Spleen (tissue), 11 donors: ENCODE measurements around the gene SIDT1. TPM values are rescaled to one million over a fixed set of nuclear protein-coding genes. Genes with fewer than 3 reads are reported as not detected.

Source experiments
- DNase-seq: peaks from one replicate; pipeline ENCODE4 v3.0.0-alpha.2; 2020
- H3K27ac ChIP-seq, 8 donors: fragments of 200-600 bp; sonication (generic) in 7 of 8; 1 replicate in 4 of 8; 2 replicates in 4 of 8; pipeline versions ENCODE4 v1.5.0 to v1.8.0; 2016 to 2021; ENCODE audit warnings: inconsistent platforms in 4 of 8, mild to moderate bottlenecking in 4 of 8, moderate library complexity in 1 of 8
- H3K27me3 ChIP-seq, 7 donors: fragments of 200-600 bp; sonication (generic) in 6 of 7; replicated peaks in 1 of 7; 1 replicate in 4 of 7; 2 replicates in 3 of 7; pipeline versions ENCODE4 v1.5.0 to v1.8.0; 2016 to 2021; ENCODE audit warnings: inconsistent platforms in 3 of 7, mild to moderate bottlenecking in 1 of 7
- H3K36me3 ChIP-seq, 6 donors: fragments of 200-600 bp; sonication (generic) in 5 of 6; 1 replicate in 4 of 6; 2 replicates in 2 of 6; pipeline versions ENCODE4 v1.5.0 to v1.8.0; 2016 to 2021; ENCODE audit warnings: inconsistent platforms in 2 of 6
- H3K4me1 ChIP-seq, 6 donors: fragments of 200-600 bp; sonication (generic) in 5 of 6; 1 replicate in 3 of 6; 2 replicates in 3 of 6; pipeline versions ENCODE4 v1.5.0 to v1.8.0; 2016 to 2021; ENCODE audit warnings: inconsistent platforms in 3 of 6
- H3K4me3 ChIP-seq, 8 donors: fragments of 200-600 bp; sonication (generic) in 7 of 8; 1 replicate in 4 of 8; 2 replicates in 4 of 8; pipeline versions ENCODE4 v1.5.0 to v1.8.0; 2016 to 2021; ENCODE audit warnings: inconsistent platforms in 4 of 8, mild to moderate bottlenecking in 4 of 8, moderate library complexity in 2 of 8
- H3K9me3 ChIP-seq, 8 donors: fragments of 200-600 bp; sonication (generic) in 7 of 8; 1 replicate in 4 of 8; 2 replicates in 4 of 8; pipeline versions ENCODE4 v1.5.0 to v1.8.0; 2016 to 2021; ENCODE audit warnings: inconsistent platforms in 4 of 8
- CTCF ChIP-seq, 11 experiments: fragments of 200-600 bp in 7 of 11; fragments of 450-650 bp in 4 of 11; sonication (generic) in 4 of 11; IDR thresholded peaks in 8 of 11; conservative IDR thresholded peaks in 3 of 11; 1 replicate in 7 of 11; 2 replicates in 4 of 11; pipeline versions ENCODE4 v1.4.0 to v1.8.0; 2016 to 2021; ENCODE audit warnings: antibody characterized with exemption in 11 of 11, inconsistent platforms in 4 of 11, mild to moderate bottlenecking in 1 of 11
- POLR2A ChIP-seq, 3 donors: fragments of 450-650 bp; IDR thresholded peaks; one replicate each; pipeline ENCODE4 v1.5.1; 2017; ENCODE audit warnings: antibody characterized with exemption in 3 of 3, mild to moderate bottlenecking in 1 of 3
- POLR2AphosphoS5 ChIP-seq, 3 donors: sonication (generic); formaldehyde crosslinking; IDR thresholded peaks; one replicate each; pipeline ENCODE4 v1.5.1; 2017; ENCODE audit warnings: antibody characterized with exemption in 3 of 3
- WGBS, 5 donors: extraction: QIAGEN DNeasy Blood & Tissue Kit in 3 of 5; methylation state at CpG; one replicate each; pipeline versions ENCODE4 v1.1.5 to v1.1.7; 2013 to 2018; 5-methylcytosine and 5-hydroxymethylcytosine counted together
- intact Hi-C: fragments of 100-400 bp; cut with DNase I; formaldehyde crosslinking; loops from one replicate; pipeline ENCODE4 v1.15.0; 2023; ENCODE audit warnings: low total_unique reads
- polyA plus RNA-seq, 3 donors: library from polyadenylated mRNA; stranded (reverse); fragments of 200-250 nt; gene quantifications; one replicate each; pipeline ENCODE4 v1.2.1, GENCODE V29; 2013
- total RNA-seq, 7 donors: library from RNA; depleted of rRNA in 3 of 7; stranded (reverse); fragments of >200 nt in 3 of 7; fragmentation: NEBNext Ultra II Directional in 4 of 7; extraction: Animal tissue kit (Norgen Biotek cat#: 25700) in 4 of 7; gene quantifications; one replicate each; pipeline versions ENCODE4 v1.1.0 to v1.2.1, GENCODE V29; 2016 to 2021
- donor health status: healthy with polysubstance abuse.
- donor health status: DM: no; HTN: no; CAD: no; lungs with moderate emphysema.
- donor health status: DM: no; HTN: no; CAD: no.
- donor health status: Bipolar disorder and iron deficiency.
- donor health status: healthy.
- donor health status: DM: no; HTN: no; CAD: no.
- donor health status: DM: yes; HTN: yes; CAD: no.

SIDT1 gene
- total and polyA plus RNA-seq, 10 donors, result 12.4 to 81.5 (median 40.3) TPM

- Histone ChIP-seq H3K27me3 (no peaks in the 10 kb centered on the region), H3K9me3 (no peaks in the 10 kb centered on the region), H3K36me3 (peaks cover 0 to 27% (median 2%) of the 10 kb centered on the region in 6 donors), H3K4me1 (no peaks in the 10 kb centered on the region), H3K27ac (no peak overlapping the region), H3K4me3 (no peak overlapping the region)
- 92 to 95% (median 94%) methylated on average over 3 of the region's 3 CpGs for WGBS, 5 donors
- intact Hi-C loops, result no loop called here
- no peak for DNase-seq
- TF ChIP-seq CTCF (IDR thresholded peaks at IDR 0.05 in 8 of 11, conservative IDR thresholded peaks at IDR 0.05 in 3 of 11), result no peak
- TF ChIP-seq POLR2AphosphoS5 (IDR thresholded peaks at IDR 0.05), result no peak
- no peak for TF ChIP-seq POLR2A (IDR thresholded peaks at IDR 0.05)
These were observed 26.5 kb upstream of the SIDT1 start for GRCh38 chr3:113505867-113506266.

- 57 to 88% (median 61%) methylated on average over 4 of the region's 4 CpGs for WGBS, 5 donors
- H3K36me3 ChIP-seq, result peaks cover 0 to 19% (median 0%) of the 10 kb centered on the region in 6 donors
- H3K9me3 ChIP-seq, result no peaks in the 10 kb centered on the region
- intact Hi-C loops, result no loop called here
- H3K4me3 ChIP-seq, result no peak overlapping the region
- H3K4me1 ChIP-seq, result no peaks in the 10 kb centered on the region
- TF ChIP-seq POLR2AphosphoS5 (IDR thresholded peaks at IDR 0.05), result no peak
- TF ChIP-seq POLR2A (IDR thresholded peaks at IDR 0.05), result no peak
- no peaks in the 10 kb centered on the region for H3K27me3 ChIP-seq
- H3K27ac ChIP-seq, result no peak overlapping the region
- DNase-seq, result no peak
These were observed 24.8 kb upstream of the SIDT1 start for GRCh38 chr3:113507501-113508067.

- Histone ChIP-seq H3K27me3 (no peaks in the 10 kb centered on the region), H3K27ac (no peak overlapping the region), H3K36me3 (peaks cover 0 to 19% (median 0%) of the 10 kb centered on the region in 6 donors), H3K9me3 (no peaks in the 10 kb centered on the region), H3K4me3 (no peak overlapping the region), H3K4me1 (peaks cover 1 to 11% (median 8%) of the 10 kb centered on the region in 6 donors)
- no peak for DNase-seq
- WGBS, 5 donors, result 46 to 100% (median 59%) methylated on average over 1 of the region's 1 CpG
- TF ChIP-seq POLR2AphosphoS5 (IDR thresholded peaks at IDR 0.05) (no peak), CTCF (IDR thresholded peaks at IDR 0.05 in 8 of 11, conservative IDR thresholded peaks at IDR 0.05 in 3 of 11) (no peak), POLR2A (IDR thresholded peaks at IDR 0.05) (no peak)
- intact Hi-C loops, result no loop called here
These were observed 23.4 kb upstream of the SIDT1 start for GRCh38 chr3:113508966-113509365.

GRCh38 chr3:113514265-113514769, 18.0 kb upstream of the SIDT1 start:
- Histone ChIP-seq H3K27ac (peak overlapping the region; percentile 77 to 95 (median 86)), H3K27me3 (peaks cover 0 to 9% (median 0%) of the 10 kb centered on the region in 7 donors)

More at GRCh38 chr3:113514265-113514769, 18.0 kb upstream of the SIDT1 start:
- no peaks in the 10 kb centered on the region for H3K36me3 ChIP-seq
- 1% methylated on average over 9 of the region's 9 CpGs for WGBS, 5 donors
- no peak for TF ChIP-seq POLR2AphosphoS5 (IDR thresholded peaks at IDR 0.05)
- TF ChIP-seq CTCF (IDR thresholded peaks at IDR 0.05 in 8 of 11, conservative IDR thresholded peaks at IDR 0.05 in 3 of 11), result no peak
- TF ChIP-seq POLR2A (IDR thresholded peaks at IDR 0.05), result no peak
- no peak for DNase-seq
- H3K9me3 ChIP-seq, result no peaks in the 10 kb centered on the region
- intact Hi-C loops, result no loop called here
- H3K4me1 ChIP-seq, result peaks cover 8 to 29% (median 19%) of the 10 kb centered on the region in 6 donors
- H3K4me3 ChIP-seq, result peak overlapping the region; percentile 76 to 97 (median 92)
